HFFc6 (cell line): ENCODE results near the gene THEM4. TPM values are rescaled to one million over a fixed set of nuclear protein-coding genes. Genes with fewer than 3 reads are reported as not detected.

Experiments
- DNase-seq: peaks from one replicate; pipeline ENCODE4 v3.0.0-alpha.2; 2018
- H3K27ac Mint-ChIP-seq: 2 replicates; pipeline ENCODE4 v1.8.0; 2020; ENCODE audit warnings: mild to moderate bottlenecking, mixed read lengths
- H3K27me3 Mint-ChIP-seq: 2 replicates; pipeline ENCODE4 v1.8.0; 2021; ENCODE audit warnings: mild to moderate bottlenecking, moderate library complexity, mixed read lengths; ENCODE audit not compliant: insufficient read depth
- H3K36me3 Mint-ChIP-seq: 2 replicates; pipeline ENCODE4 v1.8.0; 2021; ENCODE audit warnings: low read depth, mixed read lengths
- H3K4me1 Mint-ChIP-seq: 2 replicates; pipeline ENCODE4 v1.8.0; 2020; ENCODE audit warnings: low read depth, mixed read lengths
- H3K4me3 Mint-ChIP-seq: 2 replicates; pipeline ENCODE4 v1.8.0; 2020; ENCODE audit warnings: mild to moderate bottlenecking, moderate library complexity, mixed read lengths
- H3K9me3 Mint-ChIP-seq: 2 replicates; pipeline ENCODE4 v1.8.0; 2020; ENCODE audit warnings: mild to moderate bottlenecking, mixed read lengths
- total RNA-seq, 6 experiments: library from RNA; stranded (reverse); fragmentation: NEBNext Ultra II Directional; extraction: Animal tissue kit (Norgen Biotek cat#: 25700); gene quantifications; 2 replicates in 1 of 6; 3 replicates in 5 of 6; pipeline ENCODE4 v1.2.3, GENCODE V29; 2021
- TF ChIP-seq, protein P1 (sequence below): fragments of 200-600 bp; sonication (generic); IDR thresholded peaks from 2 replicates; pipeline ENCODE4 v1.5.0; 2021; ENCODE audit warnings: antibody characterized with exemption, mild to moderate bottlenecking

The THEM4 gene
- total RNA-seq, 6 experiments from 2014 or later = 8.0 to 10.1 (median 9.3) TPM

DNA sequence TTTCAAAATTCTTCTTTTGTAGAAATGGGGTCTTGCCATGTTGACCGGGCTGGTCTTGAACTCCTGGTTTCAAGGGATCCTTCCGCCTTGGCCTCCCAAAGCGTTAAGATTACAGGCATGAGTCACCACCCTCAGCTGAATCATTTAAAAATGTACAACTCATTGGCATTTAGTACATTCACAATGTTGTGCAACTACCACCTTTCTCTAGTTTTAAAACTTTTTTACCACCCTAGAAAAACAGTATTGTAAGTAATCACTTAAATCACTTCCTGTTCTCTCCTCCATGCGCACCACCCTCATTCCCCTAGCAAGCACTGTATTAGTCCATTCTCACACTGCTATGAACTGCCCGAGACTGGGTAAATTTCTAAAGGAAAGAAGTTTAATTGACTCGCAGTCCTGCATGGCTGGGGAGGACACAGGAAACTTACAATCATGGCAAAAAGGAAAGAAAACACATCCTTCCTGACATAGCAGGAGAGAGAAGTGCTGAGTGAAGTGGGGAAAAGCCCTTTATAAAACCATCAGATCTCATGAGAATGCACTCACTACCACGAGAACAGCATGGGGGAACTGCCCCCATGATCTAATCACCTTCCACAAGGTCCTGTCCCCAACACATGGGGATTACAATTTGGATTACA is 41.4 kb downstream of the THEM4 start:
- no peaks in the 10 kb centered on the region for H3K36me3 Mint-ChIP-seq
- TF ChIP-seq, protein P1, sequence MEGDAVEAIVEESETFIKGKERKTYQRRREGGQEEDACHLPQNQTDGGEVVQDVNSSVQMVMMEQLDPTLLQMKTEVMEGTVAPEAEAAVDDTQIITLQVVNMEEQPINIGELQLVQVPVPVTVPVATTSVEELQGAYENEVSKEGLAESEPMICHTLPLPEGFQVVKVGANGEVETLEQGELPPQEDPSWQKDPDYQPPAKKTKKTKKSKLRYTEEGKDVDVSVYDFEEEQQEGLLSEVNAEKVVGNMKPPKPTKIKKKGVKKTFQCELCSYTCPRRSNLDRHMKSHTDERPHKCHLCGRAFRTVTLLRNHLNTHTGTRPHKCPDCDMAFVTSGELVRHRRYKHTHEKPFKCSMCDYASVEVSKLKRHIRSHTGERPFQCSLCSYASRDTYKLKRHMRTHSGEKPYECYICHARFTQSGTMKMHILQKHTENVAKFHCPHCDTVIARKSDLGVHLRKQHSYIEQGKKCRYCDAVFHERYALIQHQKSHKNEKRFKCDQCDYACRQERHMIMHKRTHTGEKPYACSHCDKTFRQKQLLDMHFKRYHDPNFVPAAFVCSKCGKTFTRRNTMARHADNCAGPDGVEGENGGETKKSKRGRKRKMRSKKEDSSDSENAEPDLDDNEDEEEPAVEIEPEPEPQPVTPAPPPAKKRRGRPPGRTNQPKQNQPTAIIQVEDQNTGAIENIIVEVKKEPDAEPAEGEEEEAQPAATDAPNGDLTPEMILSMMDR = no peak
- H3K4me3 Mint-ChIP-seq = no peak overlapping the region
- peak overlapping the region; percentile 61 for H3K27ac Mint-ChIP-seq
- peaks cover 11% of the 10 kb centered on the region for H3K27me3 Mint-ChIP-seq
- peak; percentile 55 for DNase-seq
- H3K4me1 Mint-ChIP-seq = peaks cover 14% of the 10 kb centered on the region
- no peaks in the 10 kb centered on the region for H3K9me3 Mint-ChIP-seq

DNA sequence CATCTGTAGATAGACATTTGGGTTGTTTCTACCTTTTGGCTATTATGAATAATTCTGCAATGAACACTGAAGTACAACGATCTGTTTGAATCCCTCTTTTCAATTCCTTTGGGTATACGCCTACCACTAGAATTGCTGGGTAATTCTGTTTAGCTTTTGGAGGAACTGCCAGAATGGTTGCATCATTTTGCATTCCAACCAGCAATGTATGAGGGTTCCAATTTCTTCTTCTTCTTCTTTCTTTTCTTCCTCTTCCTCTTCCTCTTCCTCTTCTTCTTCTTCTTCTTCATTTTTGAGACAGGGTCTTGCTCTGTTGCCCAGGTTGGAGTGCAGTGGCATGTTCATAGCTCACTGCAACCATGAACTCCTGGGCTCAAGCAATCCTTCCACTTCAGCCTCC is 42.0 kb downstream of the THEM4 start:
- TF ChIP-seq, protein P1 = no peak

DNA sequence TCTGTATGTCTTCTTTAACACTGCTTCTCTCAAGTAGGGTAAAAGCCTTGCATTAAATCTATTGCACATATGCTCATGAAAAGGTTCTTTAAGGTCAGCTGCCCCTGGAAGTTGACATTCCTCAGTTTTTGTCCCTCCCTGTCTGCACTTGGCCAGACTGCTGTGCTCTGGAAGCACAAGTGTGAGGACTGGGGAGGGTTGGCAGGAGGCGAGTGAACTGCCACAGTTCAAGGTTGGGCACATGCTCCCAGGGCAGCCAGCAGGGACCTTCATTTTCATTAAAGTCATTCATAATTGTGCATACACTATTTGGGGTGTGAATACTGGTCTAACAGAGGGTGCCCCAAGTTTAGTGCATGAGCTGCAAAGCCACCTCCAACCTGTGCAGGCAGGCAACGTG is 44.9 kb downstream of the THEM4 start:
- no peak overlapping the region for H3K4me3 Mint-ChIP-seq

More for the DNA sequence above, 42.0 kb downstream of the THEM4 start:
- H3K36me3 Mint-ChIP-seq = no peaks in the 10 kb centered on the region
- H3K27ac Mint-ChIP-seq = peak overlapping the region; percentile 61
- no peak overlapping the region for H3K4me3 Mint-ChIP-seq
- no peaks in the 10 kb centered on the region for H3K9me3 Mint-ChIP-seq
- no peak for DNase-seq
- H3K27me3 Mint-ChIP-seq = peaks cover 15% of the 10 kb centered on the region
- peaks cover 14% of the 10 kb centered on the region for H3K4me1 Mint-ChIP-seq

DNA sequence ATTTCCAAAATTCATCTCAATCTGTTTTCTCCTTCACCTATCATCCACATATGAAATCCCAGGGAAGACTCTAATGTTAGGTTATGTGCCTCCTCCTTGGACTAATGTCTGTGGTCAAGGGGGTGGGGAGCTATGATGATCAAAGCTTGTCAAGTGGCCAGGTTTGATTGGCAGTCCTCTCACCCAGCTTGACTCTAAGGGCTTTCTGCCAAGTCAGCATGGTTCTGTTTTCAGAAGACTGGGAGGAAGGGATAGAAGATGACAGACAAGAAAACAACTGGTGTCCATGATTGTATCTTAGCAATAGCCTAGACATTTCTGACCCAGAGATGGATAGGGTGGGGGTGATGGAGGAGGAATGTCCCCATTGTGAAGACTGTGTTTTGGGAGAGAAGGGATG is 46.7 kb downstream of the THEM4 start:
- Mint-ChIP-seq H3K4me3 (no peak overlapping the region), H3K27ac (no peak overlapping the region)
- no peak for DNase-seq

More for the DNA sequence above, 44.9 kb downstream of the THEM4 start:
- peaks cover 14% of the 10 kb centered on the region for H3K4me1 Mint-ChIP-seq
- H3K27ac Mint-ChIP-seq = no peak overlapping the region
- H3K36me3 Mint-ChIP-seq = no peaks in the 10 kb centered on the region
- no peak for DNase-seq
- H3K27me3 Mint-ChIP-seq = peaks cover 22% of the 10 kb centered on the region
- no peaks in the 10 kb centered on the region for H3K9me3 Mint-ChIP-seq
- TF ChIP-seq, protein P1 = no peak

DNA sequence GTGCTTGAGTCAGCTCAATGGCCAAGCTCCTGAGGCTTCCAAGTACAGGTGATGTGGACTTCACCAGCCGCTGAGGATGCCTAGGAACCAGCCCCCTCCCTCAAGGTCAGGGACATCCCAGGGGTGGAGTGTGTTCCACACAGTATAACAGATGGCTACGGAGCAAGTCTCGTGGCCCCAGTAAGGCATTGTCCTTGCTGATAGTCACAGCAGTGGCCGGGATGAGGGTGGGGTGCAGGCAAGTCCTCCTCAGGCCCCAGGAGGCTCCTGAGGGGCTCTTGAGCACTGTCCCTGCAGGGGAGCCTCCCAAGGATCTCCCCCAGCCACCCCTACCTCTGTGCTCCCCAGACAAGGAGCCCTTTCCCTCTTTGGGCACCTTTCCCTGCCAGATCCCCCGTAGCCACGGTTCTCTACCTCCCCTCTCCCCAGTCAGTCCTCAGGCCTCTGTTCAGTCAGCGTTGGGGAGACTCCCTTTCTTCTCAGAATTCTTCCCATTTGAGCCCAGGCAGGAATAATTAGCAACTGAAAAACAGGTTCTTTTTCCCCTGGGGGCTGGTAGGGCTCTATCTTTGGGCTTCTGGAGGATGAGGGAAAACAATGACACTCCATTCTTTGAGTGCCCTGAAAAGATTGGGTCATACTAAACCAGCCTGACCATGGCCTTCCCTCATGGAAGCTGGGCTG is 48.7 kb downstream of the THEM4 start:
- no peak for DNase-seq
- no peaks in the 10 kb centered on the region for H3K36me3 Mint-ChIP-seq
- H3K27me3 Mint-ChIP-seq = peaks cover 25% of the 10 kb centered on the region
- TF ChIP-seq, protein P1 = no peak
- no peaks in the 10 kb centered on the region for H3K9me3 Mint-ChIP-seq
- H3K4me1 Mint-ChIP-seq = peaks cover 17% of the 10 kb centered on the region
- H3K4me3 Mint-ChIP-seq = no peak overlapping the region
- H3K27ac Mint-ChIP-seq = no peak overlapping the region

More for the DNA sequence above, 46.7 kb downstream of the THEM4 start:
- Mint-ChIP-seq H3K27me3 (peaks cover 22% of the 10 kb centered on the region), H3K9me3 (no peaks in the 10 kb centered on the region), H3K36me3 (no peaks in the 10 kb centered on the region), H3K4me1 (peaks cover 14% of the 10 kb centered on the region)
- TF ChIP-seq, protein P1 = no peak
